ENCODE data around the gene CGB2. TPM values are rescaled to one million over a fixed set of nuclear protein-coding genes. Genes with fewer than 3 reads are reported as not detected.
A peak's percentile ranks its signal among the peaks of the same experiment; 100 is the strongest.
"Not testable (repeated sequence)": the region's sequence is repeated elsewhere in the genome, so short reads cannot be mapped to it uniquely, and the experiment has no call there.

The CGB2 gene
- total RNA-seq, 4 donors from 2014 or later = not detected

GRCh38 chr19:49019242-49019932 is 12.3 kb upstream of the CGB2 start:
- H3K27ac ChIP-seq (replicated peaks in 1 of 4) = no peak overlapping the region
- H3K36me3 ChIP-seq = peaks cover 0 to 22% (median 20%) of the 10 kb centered on the region in 4 donors
- DNase-seq (ENCODE audit: extremely low spot score) = no peak
- H3K4me1 ChIP-seq = peaks cover 19 to 30% (median 26%) of the 10 kb centered on the region in 4 donors
- TF ChIP-seq POLR2A (IDR thresholded peaks at IDR 0.05; ENCODE audit: low read depth) (no peak), POLR2AphosphoS5 (IDR thresholded peaks at IDR 0.05) (no peak), CTCF (IDR thresholded peaks at IDR 0.05) (no peak), EP300 (IDR thresholded peaks at IDR 0.05) (no peak)
- H3K9me3 ChIP-seq = no peaks in the 10 kb centered on the region
- 11% methylated on average over 27 of the region's 41 CpGs for WGBS
- H3K4me3 ChIP-seq = peak overlapping the region; percentile 53 to 64 (median 55)
- intact Hi-C loops (cut with DNase I) = no loop called here
- peaks cover 0 to 41% (median 14%) of the 10 kb centered on the region in 4 donors for H3K27me3 ChIP-seq

GRCh38 chr19:49020342-49020741 is 11.3 kb upstream of the CGB2 start:
- DNase-seq (ENCODE audit: extremely low spot score) = no peak
- 82% methylated on average over 11 of the region's 11 CpGs for WGBS
- Histone ChIP-seq H3K36me3 (peaks cover 0 to 13% (median 10%) of the 10 kb centered on the region in 4 donors), H3K4me1 (peaks cover 19 to 30% (median 26%) of the 10 kb centered on the region in 4 donors), H3K9me3 (no peaks in the 10 kb centered on the region), H3K4me3 (no peak overlapping the region), H3K27me3 (peaks cover 0 to 41% (median 14%) of the 10 kb centered on the region in 4 donors), H3K27ac (replicated peaks in 1 of 4) (no peak overlapping the region)
- TF ChIP-seq EP300 (IDR thresholded peaks at IDR 0.05) = no peak
- TF ChIP-seq POLR2A (IDR thresholded peaks at IDR 0.05; ENCODE audit: low read depth) = no peak
- TF ChIP-seq POLR2AphosphoS5 (IDR thresholded peaks at IDR 0.05) = no peak
- no peak for TF ChIP-seq CTCF (IDR thresholded peaks at IDR 0.05)
- intact Hi-C loops (cut with DNase I) = no loop called here

- Histone ChIP-seq H3K27me3 (peaks cover 0 to 41% (median 14%) of the 10 kb centered on the region in 4 donors), H3K4me1 (peaks cover 19 to 30% (median 26%) of the 10 kb centered on the region in 4 donors), H3K36me3 (peaks cover 0 to 4% (median 2%) of the 10 kb centered on the region in 4 donors), H3K4me3 (no peak overlapping the region), H3K9me3 (no peaks in the 10 kb centered on the region), H3K27ac (replicated peaks in 1 of 4) (no peak overlapping the region)
- intact Hi-C loops (cut with DNase I) = no loop called here
- no peak for DNase-seq (ENCODE audit: extremely low spot score)
- WGBS = 46% methylated on average over 16 of the region's 16 CpGs
- no peak for TF ChIP-seq POLR2AphosphoS5 (IDR thresholded peaks at IDR 0.05)
- no peak for TF ChIP-seq EP300 (IDR thresholded peaks at IDR 0.05)
- TF ChIP-seq CTCF (IDR thresholded peaks at IDR 0.05) = no peak
- TF ChIP-seq POLR2A (IDR thresholded peaks at IDR 0.05; ENCODE audit: low read depth) = no peak
These were observed 10.5 kb upstream of the CGB2 start for GRCh38 chr19:49020931-49021895.

- intact Hi-C loops (cut with DNase I) = no loop called here
- WGBS = 93% methylated on average over 9 of the region's 9 CpGs
- DNase-seq (ENCODE audit: extremely low spot score) = no peak
- H3K4me3 ChIP-seq = no peak overlapping the region
- no peaks in the 10 kb centered on the region for H3K36me3 ChIP-seq
- TF ChIP-seq POLR2AphosphoS5 (IDR thresholded peaks at IDR 0.05) (no peak), POLR2A (IDR thresholded peaks at IDR 0.05; ENCODE audit: low read depth) (no peak), CTCF (IDR thresholded peaks at IDR 0.05) (no peak), EP300 (IDR thresholded peaks at IDR 0.05) (no peak)
- no peaks in the 10 kb centered on the region for H3K9me3 ChIP-seq
- H3K4me1 ChIP-seq = peaks cover 19 to 28% (median 26%) of the 10 kb centered on the region in 4 donors
- no peak overlapping the region for H3K27ac ChIP-seq (replicated peaks in 1 of 4)
- H3K27me3 ChIP-seq = peaks cover 0 to 37% (median 14%) of the 10 kb centered on the region in 4 donors
These were observed 9.6 kb upstream of the CGB2 start for GRCh38 chr19:49022116-49022515.

- H3K27ac ChIP-seq (replicated peaks in 1 of 4); H3K36me3 ChIP-seq; H3K9me3 ChIP-seq; H3K4me1 ChIP-seq; H3K4me3 ChIP-seq; DNase-seq (ENCODE audit: extremely low spot score); intact Hi-C loops (cut with DNase I): not testable (repeated sequence)
- 76% methylated on average over 12 of the region's 15 CpGs for WGBS
- H3K27me3 ChIP-seq = peaks cover 0 to 19% (median 11%) of the 10 kb centered on the region in 4 donors
These were observed 7.5 kb upstream of the CGB2 start, which contains the start of gene CGB3 for GRCh38 chr19:49024233-49024632. Gene CGB3, minus strand, starts transcription at chr19:49024333. Its CDS starts 362 bp downstream, at chr19:49023971.

- H3K9me3 ChIP-seq; H3K36me3 ChIP-seq; H3K27ac ChIP-seq (replicated peaks in 1 of 4); H3K4me3 ChIP-seq; intact Hi-C loops (cut with DNase I); H3K4me1 ChIP-seq; DNase-seq (ENCODE audit: extremely low spot score): not testable (repeated sequence)
- peaks cover 0 to 10% (median 4%) of the 10 kb centered on the region in 4 donors for H3K27me3 ChIP-seq
- 92% methylated on average over 2 of the region's 6 CpGs for WGBS
These were observed 6.6 kb upstream of the CGB2 start for GRCh38 chr19:49025088-49025487.

- H3K27me3 ChIP-seq; H3K4me3 ChIP-seq; intact Hi-C loops (cut with DNase I); H3K9me3 ChIP-seq; DNase-seq (ENCODE audit: extremely low spot score); H3K36me3 ChIP-seq; H3K4me1 ChIP-seq; H3K27ac ChIP-seq (replicated peaks in 1 of 4): not testable (repeated sequence)
- WGBS = 81% methylated on average over 23 of the region's 23 CpGs
These were observed 6.1 kb upstream of the CGB2 start for GRCh38 chr19:49025599-49025998.

Data from esophagus muscularis mucosa (tissue), 4 donors.